Neural cell (in vitro differentiated cells): ENCODE results near the gene PDK1. TPM values are rescaled to one million over a fixed set of nuclear protein-coding genes. Genes with fewer than 3 reads are reported as not detected.

Source experiments
- H2AFZ ChIP-seq: fragments of 200-600, 300-800 bp; sonication (generic), shearing (Covaris generic); 2 replicates; pipeline ENCODE4 v1.6.0; 2014; ENCODE audit warnings: low read depth, mild to moderate bottlenecking, antibody characterized with exemption, low read length, moderate library complexity
- H3F3A ChIP-seq: fragments of 200-600 bp; shearing (Covaris generic); 2 replicates; pipeline ENCODE4 v1.6.1; 2016; ENCODE audit warnings: mild to moderate bottlenecking, moderate library complexity, mixed read lengths, antibody characterized with exemption, low read length; ENCODE audit not compliant: insufficient read depth, poor library complexity, severe bottlenecking
- H3K27ac ChIP-seq: fragments of 200-600, 300-800 bp; sonication (generic), shearing (Covaris generic); 2 replicates; pipeline ENCODE4 v1.5.1; 2014; ENCODE audit warnings: mild to moderate bottlenecking, low read length, moderate library complexity
- H3K27me3 ChIP-seq: fragments of 300-800, 200-600 bp; sonication (generic), shearing (Covaris generic); 2 replicates; pipeline ENCODE4 v1.6.0; 2014; ENCODE audit warnings: mild to moderate bottlenecking, low read depth, low read length, moderate library complexity; ENCODE audit not compliant: insufficient read depth
- H3K36me3 ChIP-seq: fragments of 300-800, 200-600 bp; sonication (generic), shearing (Covaris generic); 2 replicates; pipeline ENCODE4 v1.5.1; 2014; ENCODE audit warnings: mild to moderate bottlenecking, antibody characterized with exemption, low read length, moderate library complexity; ENCODE audit not compliant: insufficient read depth
- H3K4me2 ChIP-seq: fragments of 300-800, 200-600 bp; sonication (generic), shearing (Covaris generic); 2 replicates; pipeline ENCODE4 v1.6.0; 2014; ENCODE audit warnings: mild to moderate bottlenecking, low read length
- H3K4me3 ChIP-seq: fragments of 300-800, 200-600 bp; sonication (generic), shearing (Covaris generic); 2 replicates; pipeline ENCODE4 v1.5.1; 2014; ENCODE audit warnings: mild to moderate bottlenecking, low read length, moderate library complexity
- H3K79me2 ChIP-seq: fragments of 200-600 bp; shearing (Covaris generic); replicated peaks from 2 replicates; pipeline ENCODE4 v1.6.0; 2014; ENCODE audit warnings: mild to moderate bottlenecking, low read length, moderate library complexity; ENCODE audit not compliant: insufficient read depth
- H3K9ac ChIP-seq: fragments of 300-800, 200-600 bp; sonication (generic), shearing (Covaris generic); 2 replicates; pipeline ENCODE4 v1.6.1; 2016; ENCODE audit warnings: mild to moderate bottlenecking, low read length, mixed read lengths
- H3K9me2 ChIP-seq: fragments of 200-600 bp; shearing (Covaris generic); 2 replicates; pipeline ENCODE4 v1.6.1; 2016; ENCODE audit warnings: mild to moderate bottlenecking, low read length, mixed read lengths; ENCODE audit not compliant: insufficient read depth
- H3K9me3 ChIP-seq: fragments of 200-600, 300-800 bp; sonication (generic), shearing (Covaris generic); 2 replicates; pipeline ENCODE4 v1.6.1; 2016; ENCODE audit warnings: mild to moderate bottlenecking, mixed run types, low read length, moderate library complexity, mixed read lengths
- H4K20me1 ChIP-seq: fragments of 200-600 bp; shearing (Covaris generic); 2 replicates; pipeline ENCODE4 v1.6.1; 2016; ENCODE audit warnings: mild to moderate bottlenecking, mixed run types; ENCODE audit not compliant: insufficient read depth
- EP300 ChIP-seq: fragments of 450-650 bp; conservative IDR thresholded peaks from 2 replicates; pipeline ENCODE4 v1.6.1; 2014; ENCODE audit warnings: antibody characterized with exemption, mild to moderate bottlenecking, moderate library complexity; ENCODE audit not compliant: poor library complexity, severe bottlenecking
- EZH2 ChIP-seq: fragments of 200-600, 300-800 bp; shearing (Covaris generic), sonication (generic); IDR thresholded peaks from 2 replicates; pipeline ENCODE4 v1.6.1; 2014; ENCODE audit warnings: antibody characterized with exemption, low read length, borderline replicate concordance, mild to moderate bottlenecking; ENCODE audit not compliant: insufficient read depth, poor library complexity, severe bottlenecking
- MXI1 ChIP-seq: fragments of 450-650 bp; conservative IDR thresholded peaks from 2 replicates; pipeline ENCODE4 v1.6.1; 2014; ENCODE audit warnings: antibody characterized with exemption, mild to moderate bottlenecking; ENCODE audit not compliant: poor library complexity, severe bottlenecking
- POLR2AphosphoS5 ChIP-seq: IDR thresholded peaks from 2 replicates; pipeline ENCODE4 v1.6.1; 2012
- RAD21 ChIP-seq: fragments of 450-650 bp; conservative IDR thresholded peaks from 2 replicates; pipeline ENCODE4 v1.6.1; 2014; ENCODE audit warnings: antibody characterized with exemption, mild to moderate bottlenecking, moderate library complexity
- REST ChIP-seq: IDR thresholded peaks from 2 replicates; pipeline ENCODE4 v1.6.1; 2012; ENCODE audit warnings: borderline replicate concordance
- SMC3 ChIP-seq: fragments of 450-650 bp; conservative IDR thresholded peaks from 2 replicates; pipeline ENCODE4 v1.6.1; 2014; ENCODE audit warnings: antibody characterized with exemption, mild to moderate bottlenecking, moderate library complexity; ENCODE audit not compliant: poor library complexity
- TAF1 ChIP-seq: IDR thresholded peaks from 2 replicates; pipeline ENCODE4 v1.6.1; 2012; ENCODE audit warnings: low read depth
- polyA plus RNA-seq: library from polyadenylated mRNA; depleted of rRNA; stranded (reverse); fragments of >200 nt; gene quantifications from 2 replicates; pipeline ENCODE4 v1.2.3, GENCODE V29; 2014
- TF ChIP-seq, protein P1 (sequence below): fragments of 450-650 bp; IDR thresholded peaks from 2 replicates; pipeline ENCODE4 v1.5.1; 2014; ENCODE audit warnings: antibody characterized with exemption, mild to moderate bottlenecking, moderate library complexity; ENCODE audit not compliant: poor library complexity, severe bottlenecking

The PDK1 gene
- polyA plus RNA-seq, 1 donor from 2014 or later: 10.8 TPM

DNA sequence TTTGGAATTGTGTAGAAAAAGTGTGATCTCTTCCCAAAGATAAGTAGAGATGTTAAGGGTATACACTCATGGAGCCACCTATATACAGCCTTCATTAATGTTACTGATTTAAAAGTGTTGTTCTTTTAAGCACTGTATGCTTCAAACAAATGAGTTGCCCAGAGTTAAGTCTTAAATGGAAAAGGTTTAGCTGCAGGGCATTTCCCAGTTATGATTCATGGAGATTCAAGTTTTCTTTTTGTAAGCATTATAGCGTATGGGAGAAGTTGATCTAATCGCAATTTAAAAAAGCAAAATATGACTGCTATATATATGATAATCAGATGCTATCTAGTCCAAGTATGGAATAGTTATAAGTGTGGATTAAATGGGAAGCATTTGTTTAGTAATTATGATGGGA lies 4.8 kb downstream of the PDK1 start:
- no peaks in the 10 kb centered on the region for H3K9me2 ChIP-seq
- H3K27ac ChIP-seq: no peak overlapping the region
- no peak overlapping the region for H3K4me2 ChIP-seq
- TF ChIP-seq EP300: no peak
- no peak for TF ChIP-seq TAF1
- no peak for TF ChIP-seq MXI1
- H3K4me3 ChIP-seq: no peak overlapping the region
- H3K27me3 ChIP-seq: no peaks in the 10 kb centered on the region
- no peaks in the 10 kb centered on the region for H4K20me1 ChIP-seq
- no peak overlapping the region for H2AFZ ChIP-seq
- no peaks in the 10 kb centered on the region for H3K36me3 ChIP-seq
- no peaks in the 10 kb centered on the region for H3K79me2 ChIP-seq
- no peak overlapping the region for H3K9ac ChIP-seq
- no peaks in the 10 kb centered on the region for H3F3A ChIP-seq
- H3K9me3 ChIP-seq: no peaks in the 10 kb centered on the region

- no peak overlapping the region for H3K4me3 ChIP-seq
- no peaks in the 10 kb centered on the region for H3K27me3 ChIP-seq
- no peaks in the 10 kb centered on the region for H3F3A ChIP-seq
- H3K4me2 ChIP-seq: no peak overlapping the region
- H3K9me2 ChIP-seq: no peaks in the 10 kb centered on the region
- H2AFZ ChIP-seq: no peak overlapping the region
- TF ChIP-seq, protein P1, sequence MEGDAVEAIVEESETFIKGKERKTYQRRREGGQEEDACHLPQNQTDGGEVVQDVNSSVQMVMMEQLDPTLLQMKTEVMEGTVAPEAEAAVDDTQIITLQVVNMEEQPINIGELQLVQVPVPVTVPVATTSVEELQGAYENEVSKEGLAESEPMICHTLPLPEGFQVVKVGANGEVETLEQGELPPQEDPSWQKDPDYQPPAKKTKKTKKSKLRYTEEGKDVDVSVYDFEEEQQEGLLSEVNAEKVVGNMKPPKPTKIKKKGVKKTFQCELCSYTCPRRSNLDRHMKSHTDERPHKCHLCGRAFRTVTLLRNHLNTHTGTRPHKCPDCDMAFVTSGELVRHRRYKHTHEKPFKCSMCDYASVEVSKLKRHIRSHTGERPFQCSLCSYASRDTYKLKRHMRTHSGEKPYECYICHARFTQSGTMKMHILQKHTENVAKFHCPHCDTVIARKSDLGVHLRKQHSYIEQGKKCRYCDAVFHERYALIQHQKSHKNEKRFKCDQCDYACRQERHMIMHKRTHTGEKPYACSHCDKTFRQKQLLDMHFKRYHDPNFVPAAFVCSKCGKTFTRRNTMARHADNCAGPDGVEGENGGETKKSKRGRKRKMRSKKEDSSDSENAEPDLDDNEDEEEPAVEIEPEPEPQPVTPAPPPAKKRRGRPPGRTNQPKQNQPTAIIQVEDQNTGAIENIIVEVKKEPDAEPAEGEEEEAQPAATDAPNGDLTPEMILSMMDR: no peak
- TF ChIP-seq POLR2AphosphoS5: no peak
- no peak for TF ChIP-seq TAF1
- TF ChIP-seq REST: no peak
- TF ChIP-seq SMC3: no peak
- TF ChIP-seq RAD21: no peak
- TF ChIP-seq MXI1: no peak
- no peak for TF ChIP-seq EP300
- TF ChIP-seq EZH2: no peak
- H3K9me3 ChIP-seq: no peaks in the 10 kb centered on the region
- H3K27ac ChIP-seq: no peak overlapping the region
- H4K20me1 ChIP-seq: no peaks in the 10 kb centered on the region
- no peak overlapping the region for H3K9ac ChIP-seq
- no peaks in the 10 kb centered on the region for H3K36me3 ChIP-seq
- no peaks in the 10 kb centered on the region for H3K79me2 ChIP-seq
Measured at GRCh38 chr2:172561270-172561669, 5.4 kb downstream of the PDK1 start.

DNA sequence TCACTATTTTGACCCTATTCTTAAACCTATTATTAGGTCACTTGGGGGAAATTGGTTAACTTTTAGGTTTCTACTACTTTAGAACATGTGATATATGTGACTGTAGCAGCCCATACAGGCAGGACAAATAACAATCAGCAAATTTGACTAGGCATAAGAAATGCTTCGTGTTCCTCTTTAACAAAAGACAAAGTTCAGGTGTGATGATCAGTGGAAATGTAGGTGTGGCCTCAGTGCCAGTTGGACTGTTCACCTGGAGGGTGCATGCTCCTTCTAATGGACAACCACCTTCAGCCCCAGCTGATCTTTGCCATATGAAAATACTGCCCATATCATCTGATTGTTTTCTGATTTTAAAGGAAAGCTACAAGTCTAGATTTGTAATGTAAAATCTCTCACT lies 6.4 kb downstream of the PDK1 start:
- Histone ChIP-seq H3K36me3 (no peaks in the 10 kb centered on the region), H3K79me2 (no peaks in the 10 kb centered on the region)
- TF ChIP-seq MXI1: no peak
- TF ChIP-seq RAD21: no peak
- no peak for TF ChIP-seq TAF1
- no peak for TF ChIP-seq REST
- no peak for TF ChIP-seq EP300
- no peak for TF ChIP-seq EZH2
- TF ChIP-seq POLR2AphosphoS5: no peak
- no peak for TF ChIP-seq SMC3
- TF ChIP-seq, protein P1: no peak

More for the DNA sequence above, 6.4 kb downstream of the PDK1 start:
- Histone ChIP-seq H3K9me3 (no peaks in the 10 kb centered on the region), H4K20me1 (no peaks in the 10 kb centered on the region), H3K4me3 (no peak overlapping the region), H3K9ac (no peak overlapping the region), H3K27me3 (no peaks in the 10 kb centered on the region), H3K9me2 (no peaks in the 10 kb centered on the region), H3K4me2 (no peak overlapping the region), H2AFZ (no peak overlapping the region), H3F3A (no peaks in the 10 kb centered on the region), H3K27ac (no peak overlapping the region)
